Stimulated activated CD8-positive, alpha-beta memory T cell treated with anti-CD3 and anti-CD28 coated beads, Interleukin-7, amount 100 ng/mL, for 1 hour (primary cell): ENCODE data around the gene GCNA.

Experiments
- DNase-seq, 2 donors: peaks; one replicate each; pipeline ENCODE4 v3.0.0-alpha.2; 2020; ENCODE audit warnings: low read depth in 2 of 2

Gene GCNA, protein sequence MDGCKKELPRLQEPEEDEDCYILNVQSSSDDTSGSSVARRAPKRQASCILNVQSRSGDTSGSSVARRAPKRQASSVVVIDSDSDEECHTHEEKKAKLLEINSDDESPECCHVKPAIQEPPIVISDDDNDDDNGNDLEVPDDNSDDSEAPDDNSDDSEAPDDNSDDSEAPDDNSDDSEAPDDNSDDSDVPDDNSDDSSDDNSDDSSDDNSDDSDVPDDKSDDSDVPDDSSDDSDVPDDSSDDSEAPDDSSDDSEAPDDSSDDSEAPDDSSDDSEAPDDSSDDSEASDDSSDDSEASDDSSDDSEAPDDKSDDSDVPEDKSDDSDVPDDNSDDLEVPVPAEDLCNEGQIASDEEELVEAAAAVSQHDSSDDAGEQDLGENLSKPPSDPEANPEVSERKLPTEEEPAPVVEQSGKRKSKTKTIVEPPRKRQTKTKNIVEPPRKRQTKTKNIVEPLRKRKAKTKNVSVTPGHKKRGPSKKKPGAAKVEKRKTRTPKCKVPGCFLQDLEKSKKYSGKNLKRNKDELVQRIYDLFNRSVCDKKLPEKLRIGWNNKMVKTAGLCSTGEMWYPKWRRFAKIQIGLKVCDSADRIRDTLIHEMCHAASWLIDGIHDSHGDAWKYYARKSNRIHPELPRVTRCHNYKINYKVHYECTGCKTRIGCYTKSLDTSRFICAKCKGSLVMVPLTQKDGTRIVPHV

DNA sequence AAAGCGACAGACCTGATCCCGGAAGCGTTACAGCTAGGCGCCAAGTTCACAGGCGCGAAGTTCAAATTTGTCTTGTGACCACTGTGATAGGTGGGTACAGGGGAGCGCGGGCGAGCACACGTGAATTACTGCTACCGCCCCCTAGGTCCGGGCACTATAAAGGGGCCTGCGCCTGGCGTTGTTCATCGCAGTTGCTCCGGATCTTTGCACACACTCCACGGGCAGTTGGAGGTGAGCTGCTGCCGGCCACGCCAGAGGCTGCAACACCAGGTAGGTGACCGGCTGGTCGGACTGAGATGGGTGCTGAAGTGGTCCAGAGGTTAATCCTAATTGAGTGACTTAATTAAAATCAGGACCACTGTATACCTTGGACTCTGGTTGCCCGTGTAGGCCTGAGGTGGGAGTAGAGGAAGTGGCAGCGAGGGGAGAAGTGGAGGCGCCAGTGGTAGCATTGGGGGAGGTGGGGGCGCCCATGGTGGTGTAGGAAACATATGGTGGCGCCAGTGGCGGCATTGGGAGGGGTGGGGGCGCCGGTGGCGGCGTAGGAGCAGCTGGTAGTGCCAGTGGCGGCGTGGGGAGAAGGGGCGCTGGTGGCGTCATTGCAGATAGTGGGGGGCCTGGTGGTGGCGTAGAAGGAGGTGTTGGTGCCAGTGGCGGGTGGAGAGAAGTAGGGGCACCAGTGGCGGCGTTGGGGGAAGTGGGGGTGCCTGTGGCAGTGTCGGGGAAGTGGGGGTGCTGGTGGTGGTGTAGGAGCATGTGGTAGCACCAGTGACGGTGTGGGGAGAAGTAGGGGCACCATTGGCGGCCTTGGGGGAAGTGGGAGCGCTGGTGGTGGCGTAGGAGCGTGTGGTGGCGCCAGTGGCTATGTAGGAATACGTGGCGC, at the start of gene GCNA:
TSS of gene GCNA (plus strand) at position 185 of the 883 bp plus-strand sequence. CDS start 2,385 bp downstream, outside the sequence.
- no peak for DNase-seq

- DNase-seq: no peak
Observed at GRCh38 chrX:71532078-71532752, 46.0 kb upstream of the GCNA start.

DNA sequence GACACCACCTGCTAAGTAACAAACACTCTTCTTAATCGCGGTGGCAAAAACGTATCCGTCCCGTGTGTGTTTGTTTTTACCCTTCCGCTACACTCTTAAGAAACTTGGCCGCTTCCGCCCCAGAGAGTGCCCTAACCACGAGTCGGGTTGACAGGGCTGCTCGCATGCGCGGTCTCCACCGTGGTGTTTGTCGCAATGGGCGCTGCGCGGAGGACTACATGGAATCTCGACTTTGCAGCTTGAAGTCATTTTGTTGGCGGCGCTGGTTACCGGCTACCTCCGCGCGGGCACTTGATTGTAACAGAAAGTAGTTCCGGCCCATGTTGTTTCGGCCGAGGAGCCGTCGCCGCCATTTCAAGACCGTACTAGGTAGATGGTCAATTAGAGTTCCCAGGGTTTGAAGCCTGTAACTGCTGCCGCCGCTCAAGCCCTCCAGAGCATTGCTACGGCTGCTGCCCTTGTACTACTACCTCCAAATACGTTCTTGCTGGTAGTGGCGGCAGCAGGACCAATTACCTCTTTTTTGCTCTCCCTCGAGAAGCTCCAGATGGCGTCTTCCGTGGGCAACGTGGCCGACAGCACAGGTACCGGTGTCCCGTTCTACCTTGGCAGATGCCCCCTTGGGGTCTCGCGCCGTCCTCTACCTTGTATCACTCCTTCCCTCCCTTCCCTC, 45.3 kb upstream of the GCNA start, which contains the start of gene OGT:
TSS of gene OGT (plus strand) at position 352 of the 673 bp plus-strand sequence. CDS start at position 548, 196 bp downstream.
- DNase-seq: peak; percentile 78 to 81

DNA sequence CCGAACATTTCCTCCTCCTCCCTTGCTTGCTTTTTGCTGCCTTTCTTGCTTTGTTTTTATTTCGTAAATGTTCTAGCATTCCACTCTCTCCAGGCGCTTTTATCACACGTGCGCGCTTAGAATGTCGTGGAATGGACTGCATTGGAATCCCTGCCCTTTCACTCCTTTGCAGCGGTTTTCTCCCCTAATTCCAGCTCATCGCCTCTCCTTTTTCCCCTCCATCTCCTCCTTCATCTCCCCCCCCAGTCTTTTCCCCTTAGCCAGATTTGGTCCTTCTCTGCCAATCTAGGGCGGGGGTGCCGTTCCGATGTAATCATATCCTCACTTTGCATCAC, 44.8 kb upstream of the GCNA start:
- no peak for DNase-seq

DNA sequence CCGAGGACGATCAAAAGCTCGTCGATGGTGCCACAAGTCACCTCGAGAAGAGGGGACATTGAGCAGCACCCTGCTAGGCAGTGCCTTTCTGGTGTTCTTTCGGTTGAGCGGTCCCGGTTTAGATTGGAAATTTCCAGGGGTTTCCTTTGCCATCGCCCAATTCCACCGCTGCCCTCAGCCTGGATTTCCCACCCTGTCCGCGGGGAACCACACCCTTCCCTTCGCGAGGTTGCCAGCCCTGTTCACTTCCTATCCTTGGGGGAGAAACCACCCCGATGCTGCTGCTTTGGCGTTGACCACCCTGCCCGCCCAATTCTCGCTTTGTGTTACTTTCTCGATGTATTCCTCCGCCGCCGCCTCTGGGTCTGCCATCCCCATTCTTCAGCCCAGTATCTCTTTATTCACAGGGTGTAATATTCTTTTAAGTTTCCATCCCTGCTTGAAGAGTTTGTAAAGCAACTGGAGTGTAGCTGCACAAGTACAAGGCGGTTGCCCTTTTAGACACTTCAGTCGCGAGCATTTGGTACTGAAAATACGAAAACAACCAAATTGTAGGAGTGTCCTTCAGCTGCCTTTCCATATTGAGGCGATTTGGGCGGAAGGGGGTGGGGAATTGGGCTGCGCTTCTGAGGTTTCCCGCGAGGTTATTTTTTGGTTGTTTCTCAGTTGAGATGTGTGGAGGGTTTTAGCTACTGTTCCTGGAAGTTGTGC, 44.2 kb upstream of the GCNA start:
- peak in 1 of 2 donors; percentile 36 for DNase-seq

GRCh38 chrX:71534773-71535544, 43.3 kb upstream of the GCNA start:
- no peak for DNase-seq

DNA sequence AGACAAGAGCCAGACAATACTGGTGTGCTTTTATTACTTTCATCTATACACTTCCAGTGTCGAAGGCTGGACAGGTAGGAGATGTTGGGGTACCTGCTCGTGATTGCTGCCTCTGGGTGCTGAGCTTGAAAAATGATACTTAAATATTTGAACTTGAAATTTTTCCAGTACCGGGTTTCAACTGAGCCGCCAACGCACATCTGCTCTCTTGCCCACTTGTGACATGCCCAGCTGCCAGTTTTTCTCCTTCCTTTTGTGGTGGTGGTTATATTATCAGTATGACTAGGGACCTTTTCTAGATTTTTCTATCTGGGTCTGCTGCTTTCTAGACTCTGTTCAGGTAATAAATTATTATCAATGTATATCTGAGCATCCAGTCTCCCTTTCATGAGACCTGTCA, 42.0 kb upstream of the GCNA start:
- DNase-seq: no peak

DNA sequence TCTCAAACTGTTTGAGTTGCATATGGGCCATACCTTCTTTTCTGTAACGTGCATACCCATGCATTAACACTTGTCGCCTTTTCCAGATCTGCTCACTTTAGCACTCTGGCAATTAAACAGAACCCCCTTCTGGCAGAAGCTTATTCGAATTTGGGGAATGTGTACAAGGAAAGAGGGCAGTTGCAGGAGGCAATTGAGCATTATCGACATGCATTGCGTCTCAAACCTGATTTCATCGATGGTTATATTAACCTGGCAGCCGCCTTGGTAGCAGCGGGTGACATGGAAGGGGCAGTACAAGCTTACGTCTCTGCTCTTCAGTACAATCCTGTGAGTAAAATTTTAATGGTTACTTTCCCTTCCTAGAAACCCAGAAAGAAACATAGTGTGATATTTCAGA, 40.5 kb upstream of the GCNA start:
- DNase-seq: no peak

DNA sequence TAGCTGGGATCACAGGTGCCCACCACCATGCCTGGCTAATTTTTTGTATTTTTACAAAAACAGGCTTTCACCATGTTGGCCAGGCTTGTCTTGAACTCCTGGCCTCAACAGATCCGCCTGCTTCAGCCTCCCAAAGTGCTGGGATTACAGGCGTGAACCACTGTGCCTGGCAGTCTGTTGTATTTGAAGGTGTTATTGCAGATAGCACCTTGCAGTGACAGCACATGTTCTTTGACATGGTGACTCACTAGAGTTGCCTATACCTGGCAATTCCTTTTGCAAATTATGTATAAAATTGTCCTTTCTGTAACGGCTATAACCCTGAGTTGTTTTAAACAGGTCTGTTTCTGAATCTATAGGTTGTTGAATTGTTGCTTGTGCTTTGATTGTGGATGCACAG, 37.4 kb upstream of the GCNA start:
- no peak for DNase-seq

DNA sequence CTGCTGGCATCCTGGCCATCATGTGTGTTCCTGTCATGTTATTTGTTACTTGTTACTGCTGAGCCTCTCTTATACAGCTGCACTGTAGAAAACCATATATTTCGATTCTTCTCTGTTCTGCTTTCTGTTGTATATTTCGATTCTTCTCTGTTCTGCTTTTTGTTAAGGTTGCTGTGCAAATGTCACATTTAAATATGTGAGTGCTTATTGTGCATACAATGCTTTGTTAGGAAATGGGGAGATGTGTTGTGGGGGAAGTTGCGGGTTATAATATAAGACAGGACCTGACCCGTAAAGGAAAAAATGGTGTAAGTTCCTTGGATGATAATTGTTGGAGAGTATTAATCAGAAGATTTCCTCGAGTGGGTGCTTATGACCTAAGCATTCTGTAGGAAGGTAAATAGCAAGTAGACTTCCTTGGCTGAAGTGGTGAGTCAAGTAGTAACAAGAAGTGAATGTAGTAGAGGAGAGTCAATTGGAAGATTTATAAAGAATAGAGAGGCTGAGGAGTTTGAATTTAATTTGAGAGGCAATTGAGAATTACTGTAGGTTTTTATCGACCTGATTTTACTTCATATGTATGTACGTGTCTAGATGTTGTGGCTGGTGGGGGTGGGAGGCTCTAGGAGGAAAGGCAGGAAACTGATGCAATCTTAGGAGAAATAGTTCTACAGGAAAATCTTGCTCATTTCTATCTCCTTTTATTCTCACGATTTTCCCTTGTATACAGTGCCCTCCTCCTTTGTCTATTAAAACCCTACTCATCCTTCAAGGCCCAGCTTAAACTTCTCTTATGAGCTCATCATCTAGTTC, 36.8 kb upstream of the GCNA start:
- DNase-seq: no peak

GRCh38 chrX:71542411-71542810, 35.8 kb upstream of the GCNA start:
- no peak for DNase-seq

DNA sequence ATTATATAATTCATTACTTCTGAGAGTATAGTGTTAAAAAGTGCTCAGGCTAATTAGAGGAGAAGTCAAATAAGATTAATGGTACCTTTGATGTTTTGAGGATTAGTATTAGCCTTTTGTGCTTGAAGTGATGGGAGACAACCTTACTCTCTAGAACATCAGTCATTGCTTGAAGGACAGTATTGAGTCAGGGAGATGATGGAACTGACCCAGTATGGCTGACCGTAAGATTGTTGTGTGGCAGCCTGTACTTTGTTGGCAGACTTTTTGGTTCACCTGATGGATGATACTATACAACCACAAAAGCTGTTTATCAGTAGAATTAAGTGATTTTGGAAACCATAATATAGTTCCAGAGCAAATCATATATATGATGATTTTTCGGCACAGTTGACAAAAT, 35.4 kb upstream of the GCNA start:
- DNase-seq: no peak

DNA sequence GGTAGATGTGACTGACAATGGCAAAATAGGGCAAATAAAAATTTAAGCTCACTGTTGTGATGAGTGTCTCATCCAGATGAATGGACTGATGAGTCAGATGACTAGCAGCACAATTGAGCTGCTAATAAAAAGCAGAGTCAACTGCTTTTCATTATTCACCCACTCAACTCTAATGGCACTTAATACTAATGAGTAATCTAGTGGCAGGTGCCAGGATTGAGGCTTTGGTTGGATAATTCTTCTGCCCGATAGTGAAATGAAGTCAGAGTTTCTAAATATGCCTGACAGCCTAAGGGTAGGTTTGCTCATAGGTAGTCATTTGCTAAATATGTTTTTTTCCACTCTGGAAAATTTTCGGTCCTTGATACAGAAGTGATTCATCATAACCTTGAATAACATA, 34.9 kb upstream of the GCNA start:
- DNase-seq: no peak

DNA sequence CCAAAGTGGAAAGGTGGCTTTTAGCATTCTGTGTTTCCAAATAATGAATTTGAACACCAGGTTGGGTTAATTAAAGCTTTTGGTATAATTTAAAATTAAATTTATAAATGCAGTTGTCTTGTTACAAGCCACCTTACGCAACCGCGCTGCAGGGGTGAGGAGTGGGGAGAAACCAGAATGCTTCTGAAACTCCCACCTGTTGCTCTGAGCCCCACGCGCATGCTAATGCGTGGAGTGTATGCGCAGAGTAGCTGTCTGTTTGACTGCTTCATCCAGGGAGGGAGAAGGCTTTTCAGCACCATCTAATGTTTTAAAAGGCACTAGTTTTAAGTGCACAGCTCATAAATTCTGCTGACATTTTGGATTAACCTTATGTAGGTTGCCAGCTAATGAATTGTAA, 32.9 kb upstream of the GCNA start:
- no peak for DNase-seq

- no peak for DNase-seq
Observed at GRCh38 chrX:71546879-71547278, 31.4 kb upstream of the GCNA start.

- DNase-seq: no peak
Observed at GRCh38 chrX:71547339-71547738, 30.9 kb upstream of the GCNA start.

GRCh38 chrX:71549986-71550385, 28.3 kb upstream of the GCNA start:
- no peak for DNase-seq

GRCh38 chrX:71550578-71550977, 27.7 kb upstream of the GCNA start:
- DNase-seq: no peak

DNA sequence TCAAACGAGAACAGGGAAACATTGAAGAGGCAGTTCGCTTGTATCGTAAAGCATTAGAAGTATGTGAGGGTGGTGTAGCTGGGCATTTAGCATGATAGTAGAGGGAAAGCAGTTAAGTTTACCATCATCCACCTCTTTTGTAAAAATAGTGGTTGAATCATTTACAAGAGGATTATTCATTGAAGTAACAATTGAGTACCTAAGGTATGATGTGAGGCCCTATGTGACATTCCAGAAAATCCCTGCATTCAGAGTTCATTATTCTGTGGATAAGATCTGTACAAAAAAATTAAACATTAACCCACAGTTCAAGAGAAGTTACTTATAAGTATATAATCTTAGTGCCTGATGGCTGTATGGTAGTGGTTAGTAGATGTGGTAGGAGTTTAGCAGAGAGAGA, 22.2 kb upstream of the GCNA start:
- DNase-seq: no peak
